ENCODE measurements around the gene TTYH1.
"Not testable (repeated sequence)": the region's sequence is repeated elsewhere in the genome, so short reads cannot be mapped to it uniquely, and the experiment has no call there.

GRCh38 chr19:54466110-54466480, 50.8 kb downstream of the TTYH1 start:
- not testable (repeated sequence) for TF ChIP-seq CTCF (conservative IDR thresholded peaks at IDR 0.05 in 1 of 2, IDR thresholded peaks at IDR 0.05 in 1 of 2; ENCODE audit: low read depth in 1 of 2, low read length in 2 of 2); EZH2 (IDR thresholded peaks at IDR 0.05; ENCODE audit: low read length, missing control alignments)

Data from fibroblast of lung (primary cell).